ENCODE data around the gene IL16.

The IL16 gene

DNA sequence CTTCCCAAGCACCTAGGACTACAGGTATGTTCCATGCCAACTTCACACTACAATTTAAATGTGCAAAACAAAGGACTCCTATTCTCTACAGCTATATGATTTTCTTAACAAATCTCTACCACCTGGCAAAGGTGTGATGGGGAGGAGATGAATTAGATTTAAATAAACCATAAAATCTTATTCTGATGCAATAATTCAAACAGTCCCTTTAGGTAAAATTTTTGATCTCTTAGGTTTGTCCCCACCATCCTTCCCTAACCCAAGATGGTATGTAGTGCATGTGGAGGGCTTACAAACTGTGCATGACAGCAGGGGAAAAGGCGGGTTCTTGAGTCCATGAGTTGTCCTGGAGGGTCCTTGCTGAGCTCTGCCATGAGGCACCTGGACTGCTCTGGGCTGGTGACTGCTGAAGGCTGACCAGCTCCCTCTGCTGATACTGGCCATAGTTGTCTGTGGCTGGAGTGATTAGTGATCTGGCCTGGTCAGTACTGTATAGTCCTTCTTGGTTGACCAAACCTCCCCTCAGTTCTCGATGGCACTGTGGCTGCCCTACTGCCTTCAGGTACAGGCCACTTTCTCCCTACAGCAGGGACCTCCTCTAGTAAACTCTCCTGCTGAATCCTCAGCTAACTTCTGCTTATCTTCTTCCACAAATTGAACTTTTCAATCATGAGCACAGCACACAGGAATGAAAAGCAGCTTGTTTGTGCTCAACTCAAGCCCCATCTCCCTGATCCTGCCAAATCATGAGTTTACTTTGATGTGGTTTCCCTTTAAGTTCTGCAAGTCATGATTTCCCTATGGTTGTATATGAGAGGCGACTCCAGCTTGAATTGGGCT, 32.5 kb upstream of the IL16 start:
- Mint-ChIP-seq H3K9me3 (no peaks in the 10 kb centered on the region), H3K27me3 (peaks cover 24 to 49% of the 10 kb centered on the region in 2 donors), H3K4me1 (ENCODE audit: low read depth in 2 of 2) (peaks cover 4 to 5% of the 10 kb centered on the region in 2 donors), H3K36me3 (ENCODE audit: insufficient read depth) (no peaks in the 10 kb centered on the region), H3K4me3 (no peak overlapping the region), H3K27ac (no peak overlapping the region)
- ATAC-seq (replicated peaks) (no peak), DNase-seq (no peak)

DNA sequence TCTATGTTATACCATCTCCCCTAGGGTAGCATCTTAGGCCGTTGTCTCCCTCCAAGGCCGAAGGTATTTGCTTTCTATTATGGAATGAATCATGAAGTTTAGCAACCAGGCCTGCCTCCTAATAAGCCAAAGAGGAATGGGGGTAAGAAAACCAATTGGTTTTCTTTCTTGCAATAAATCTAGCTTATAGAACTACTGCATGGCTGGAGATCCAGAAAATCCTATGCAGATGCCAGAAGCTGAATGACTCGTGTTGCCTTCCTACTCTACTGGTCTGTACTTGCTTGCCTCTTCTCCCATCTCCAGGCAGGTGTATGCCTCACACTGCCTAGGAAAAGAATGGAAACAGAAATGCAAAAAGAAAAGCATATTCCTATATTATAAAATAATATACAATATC, 31.1 kb upstream of the IL16 start:
- Mint-ChIP-seq H3K27ac (no peak overlapping the region), H3K4me1 (ENCODE audit: low read depth in 2 of 2) (peaks cover 4 to 5% of the 10 kb centered on the region in 2 donors), H3K4me3 (no peak overlapping the region), H3K36me3 (ENCODE audit: insufficient read depth) (no peaks in the 10 kb centered on the region), H3K9me3 (no peaks in the 10 kb centered on the region), H3K27me3 (peaks cover 24 to 49% of the 10 kb centered on the region in 2 donors)
- ATAC-seq (replicated peaks) (no peak), DNase-seq (no peak)

DNA sequence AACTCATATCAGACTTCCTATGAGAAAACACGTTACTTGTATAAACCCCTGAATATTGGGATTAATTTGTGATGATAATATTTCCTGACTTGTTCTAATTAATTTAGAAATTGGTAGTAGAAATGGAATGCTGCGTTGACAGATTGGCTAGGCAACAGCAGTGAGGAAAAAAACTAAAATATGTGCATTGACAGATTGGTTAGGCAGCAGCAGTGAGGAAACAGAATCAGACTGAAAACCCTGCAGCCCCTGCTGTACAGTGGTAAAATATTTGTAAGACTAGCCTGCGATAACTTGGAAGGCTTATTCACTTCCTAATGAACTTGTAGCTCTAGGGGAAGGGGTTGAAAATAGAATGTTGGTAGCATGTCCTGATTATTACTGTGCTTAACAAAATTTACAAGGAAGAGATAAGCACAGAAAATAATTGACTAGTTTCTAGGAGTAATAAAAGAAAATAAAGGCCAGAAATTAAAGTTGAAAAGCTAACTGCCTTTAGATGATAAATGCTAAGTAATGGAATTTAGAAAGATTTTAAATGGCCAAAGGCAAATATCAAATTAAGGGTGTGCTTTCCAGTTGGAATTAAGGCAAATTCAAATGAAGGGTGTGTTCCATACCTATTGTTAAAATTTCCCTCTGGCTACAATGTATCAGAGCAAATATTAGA, 29.9 kb upstream of the IL16 start:
- peaks cover 27 to 37% of the 10 kb centered on the region in 2 donors for H3K27me3 Mint-ChIP-seq

DNA sequence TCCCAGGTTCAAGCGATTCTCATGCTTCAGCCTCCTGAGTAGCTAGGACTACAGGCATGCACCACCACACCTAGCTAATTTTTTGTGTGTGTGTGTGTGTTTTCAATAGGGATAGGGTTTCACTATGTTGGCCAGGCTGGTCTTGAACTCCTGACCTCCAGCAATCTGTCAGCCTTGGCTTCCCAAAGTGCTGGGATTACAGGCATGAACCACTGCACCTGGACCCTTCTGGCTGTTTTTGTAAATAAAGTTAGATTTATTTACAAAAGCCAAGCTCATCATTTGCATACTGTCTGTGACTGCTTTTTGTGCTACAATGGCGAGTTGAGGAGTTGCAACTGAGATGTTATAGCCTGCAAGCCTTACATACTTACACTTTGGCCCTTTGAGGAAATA, 28.6 kb upstream of the IL16 start:
- Mint-ChIP-seq H3K36me3 (ENCODE audit: insufficient read depth) (no peaks in the 10 kb centered on the region), H3K27me3 (peaks cover 25 to 26% of the 10 kb centered on the region in 2 donors), H3K4me1 (ENCODE audit: low read depth in 2 of 2) (no peaks in the 10 kb centered on the region), H3K9me3 (no peaks in the 10 kb centered on the region), H3K4me3 (no peak overlapping the region), H3K27ac (no peak overlapping the region)
- DNase-seq (no peak), ATAC-seq (replicated peaks) (no peak)

More for the DNA sequence above, 29.9 kb upstream of the IL16 start:
- H3K27ac Mint-ChIP-seq, result no peak overlapping the region
- no peaks in the 10 kb centered on the region for H3K4me1 Mint-ChIP-seq (ENCODE audit: low read depth in 2 of 2)
- no peaks in the 10 kb centered on the region for H3K36me3 Mint-ChIP-seq (ENCODE audit: insufficient read depth)
- no peak for ATAC-seq (replicated peaks)
- no peaks in the 10 kb centered on the region for H3K9me3 Mint-ChIP-seq
- no peak overlapping the region for H3K4me3 Mint-ChIP-seq
- no peak for DNase-seq

DNA sequence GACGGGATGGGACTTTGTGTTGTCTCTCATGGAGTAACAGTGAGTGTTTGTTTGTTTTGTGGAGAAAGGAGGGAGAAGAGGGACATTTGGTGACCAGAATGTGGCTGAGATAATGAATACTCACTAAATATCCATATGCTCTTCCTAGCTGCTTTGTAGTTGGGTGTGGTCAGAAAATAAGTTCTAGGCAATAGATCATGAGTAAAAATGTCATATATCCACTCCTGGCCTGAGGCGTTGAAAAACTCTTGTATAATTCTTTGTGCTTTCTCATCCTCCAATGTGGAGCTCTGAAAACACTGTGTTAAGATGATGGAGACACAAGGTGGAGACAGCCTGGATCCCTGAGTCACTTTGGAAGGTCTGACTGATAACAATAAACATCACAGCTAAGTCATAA, 28.0 kb upstream of the IL16 start:
- no peak for ATAC-seq (replicated peaks)
- DNase-seq, result no peak
- Mint-ChIP-seq H3K36me3 (ENCODE audit: insufficient read depth) (no peaks in the 10 kb centered on the region), H3K9me3 (no peaks in the 10 kb centered on the region), H3K27ac (no peak overlapping the region), H3K4me1 (ENCODE audit: low read depth in 2 of 2) (no peaks in the 10 kb centered on the region), H3K4me3 (no peak overlapping the region), H3K27me3 (peaks cover 25 to 26% of the 10 kb centered on the region in 2 donors)

DNA sequence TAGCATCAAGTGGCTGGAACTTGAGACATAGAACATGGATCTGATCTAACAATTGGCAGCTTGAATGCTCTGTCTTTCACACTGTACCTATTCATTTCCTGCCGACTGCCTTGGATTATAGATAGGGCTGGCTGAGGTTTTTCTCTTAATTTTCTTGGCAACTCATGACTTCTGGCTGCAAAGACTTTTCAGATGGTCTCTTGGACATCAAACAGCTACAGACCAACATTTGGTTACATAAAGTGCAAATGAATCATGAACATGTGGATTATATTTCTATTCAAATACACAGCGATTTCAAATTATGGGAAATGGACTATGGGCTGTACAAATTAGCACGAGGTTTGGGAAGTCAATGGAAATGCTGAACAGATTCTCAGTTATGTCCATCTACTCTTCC, 26.2 kb upstream of the IL16 start:
- no peak overlapping the region for H3K4me3 Mint-ChIP-seq

DNA sequence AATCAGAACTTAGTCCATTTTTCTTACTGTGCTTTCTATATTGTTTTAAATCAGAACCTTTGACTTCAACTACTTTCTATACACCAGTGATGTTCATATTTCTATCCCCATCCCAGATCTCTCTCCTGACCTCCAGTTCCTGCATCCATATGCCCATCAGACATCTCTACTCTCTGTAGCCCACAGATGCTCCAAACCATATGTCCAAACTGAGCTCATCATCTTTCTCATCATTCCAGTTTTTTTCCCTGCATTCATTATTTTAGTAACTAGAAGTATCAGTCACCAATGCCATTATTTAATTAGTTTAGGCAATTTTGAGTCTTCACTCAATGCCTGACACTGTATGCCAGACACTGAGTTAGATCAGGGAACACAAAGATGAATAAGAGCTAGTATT, 25.4 kb upstream of the IL16 start:
- Mint-ChIP-seq H3K4me3 (no peak overlapping the region), H3K4me1 (ENCODE audit: low read depth in 2 of 2) (no peaks in the 10 kb centered on the region), H3K27ac (no peak overlapping the region), H3K9me3 (no peaks in the 10 kb centered on the region), H3K36me3 (ENCODE audit: insufficient read depth) (no peaks in the 10 kb centered on the region), H3K27me3 (peaks cover 11 to 17% of the 10 kb centered on the region in 2 donors)
- ATAC-seq (replicated peaks) (no peak), DNase-seq (no peak)

More for the DNA sequence above, 26.2 kb upstream of the IL16 start:
- Mint-ChIP-seq H3K27ac (no peak overlapping the region), H3K27me3 (peaks cover 11 to 17% of the 10 kb centered on the region in 2 donors), H3K4me1 (ENCODE audit: low read depth in 2 of 2) (no peaks in the 10 kb centered on the region), H3K9me3 (no peaks in the 10 kb centered on the region), H3K36me3 (ENCODE audit: insufficient read depth) (no peaks in the 10 kb centered on the region)
- ATAC-seq (replicated peaks), result no peak
- no peak for DNase-seq

DNA sequence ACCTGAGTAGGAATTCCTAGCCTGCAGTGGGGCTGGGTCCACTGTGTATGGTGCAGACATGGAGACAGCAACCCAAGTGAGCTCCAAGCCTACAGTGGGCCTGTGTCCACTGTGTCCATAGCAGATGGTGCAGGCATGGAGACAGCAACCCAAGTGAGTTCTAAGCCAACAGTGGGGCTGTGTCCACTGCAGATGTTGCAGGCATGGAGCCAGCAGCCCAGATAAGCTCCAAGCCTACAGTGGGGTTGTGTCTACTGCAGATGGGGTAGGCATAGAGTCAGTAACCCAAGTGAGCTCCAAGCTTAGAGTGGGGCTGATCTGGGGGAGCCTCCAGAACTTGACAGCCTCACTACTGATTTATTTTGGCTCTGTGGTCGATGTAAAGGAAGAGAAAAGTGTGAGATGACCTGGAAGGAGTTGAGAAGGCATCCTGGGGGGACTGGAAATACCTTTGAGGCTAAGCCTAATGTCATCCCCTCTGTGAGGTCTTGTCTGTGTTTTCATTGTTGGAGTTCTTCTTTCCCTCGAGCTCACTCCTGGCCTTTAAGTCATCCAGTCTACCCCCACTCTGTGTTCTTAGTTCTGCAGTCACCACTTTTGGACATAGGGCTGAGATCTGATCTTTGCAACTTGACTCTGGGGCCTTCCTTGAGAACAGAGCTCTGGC, 22.4 kb upstream of the IL16 start:
- no peaks in the 10 kb centered on the region for H3K9me3 Mint-ChIP-seq
- no peaks in the 10 kb centered on the region for H3K4me1 Mint-ChIP-seq (ENCODE audit: low read depth in 2 of 2)
- DNase-seq, result no peak
- peaks cover 2 to 22% of the 10 kb centered on the region in 2 donors for H3K27me3 Mint-ChIP-seq
- ATAC-seq (replicated peaks), result no peak
- no peak overlapping the region for H3K27ac Mint-ChIP-seq
- H3K4me3 Mint-ChIP-seq, result no peak overlapping the region
- no peaks in the 10 kb centered on the region for H3K36me3 Mint-ChIP-seq (ENCODE audit: insufficient read depth)

DNA sequence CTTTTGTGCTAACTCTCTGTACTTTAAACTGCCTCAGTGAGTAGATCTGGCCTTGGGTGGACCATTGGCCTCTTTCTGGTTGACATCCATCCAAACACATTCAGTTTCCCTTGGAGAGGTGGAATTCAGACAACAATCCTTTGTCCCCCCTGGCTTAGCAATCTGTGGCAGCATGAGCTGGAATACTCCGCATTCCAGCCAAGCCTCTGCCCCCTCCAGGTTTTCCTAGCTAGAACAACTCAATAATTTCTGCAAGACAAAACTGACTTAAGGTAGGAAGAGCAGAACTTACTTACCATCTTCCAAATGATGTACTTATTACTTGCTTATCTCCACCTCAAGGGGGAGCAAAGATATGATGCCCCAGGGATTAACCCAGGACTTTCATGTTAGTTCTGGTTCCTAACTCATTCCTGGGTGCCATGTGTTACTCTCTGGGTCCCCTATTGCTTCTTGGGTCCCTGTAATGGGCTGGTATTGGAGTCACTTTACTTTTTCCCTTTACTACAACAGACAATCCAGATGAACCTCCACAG, 21.8 kb upstream of the IL16 start:
- H3K4me3 Mint-ChIP-seq, result no peak overlapping the region
- no peak for ATAC-seq (replicated peaks)

DNA sequence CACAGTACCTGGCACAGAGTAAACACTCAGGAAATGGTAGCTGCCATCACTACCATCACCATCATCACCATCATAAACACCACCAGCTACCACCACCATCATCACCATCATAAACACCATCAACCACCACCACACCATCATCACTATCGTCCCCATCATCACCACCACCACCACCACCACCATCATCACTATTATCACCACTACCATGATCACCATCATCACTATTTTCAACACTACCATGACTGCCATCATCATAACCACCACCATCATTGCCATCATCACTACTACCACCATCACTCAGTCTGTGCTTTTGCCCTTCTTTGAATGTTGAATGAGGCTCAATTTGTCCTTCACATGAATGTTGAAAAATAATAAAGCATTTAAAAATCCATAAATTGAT, 21.2 kb upstream of the IL16 start:
- H3K4me1 Mint-ChIP-seq (ENCODE audit: low read depth in 2 of 2), result no peaks in the 10 kb centered on the region
- no peaks in the 10 kb centered on the region for H3K36me3 Mint-ChIP-seq (ENCODE audit: insufficient read depth)
- H3K27ac Mint-ChIP-seq, result no peak overlapping the region
- no peaks in the 10 kb centered on the region for H3K9me3 Mint-ChIP-seq
- no peak for DNase-seq
- no peak for ATAC-seq (replicated peaks)
- peaks cover 9 to 22% of the 10 kb centered on the region in 2 donors for H3K27me3 Mint-ChIP-seq
- H3K4me3 Mint-ChIP-seq, result no peak overlapping the region

More for the DNA sequence above, 21.8 kb upstream of the IL16 start:
- H3K27ac Mint-ChIP-seq, result no peak overlapping the region
- no peaks in the 10 kb centered on the region for H3K36me3 Mint-ChIP-seq (ENCODE audit: insufficient read depth)
- H3K27me3 Mint-ChIP-seq, result peaks cover 6 to 22% of the 10 kb centered on the region in 2 donors
- H3K4me1 Mint-ChIP-seq (ENCODE audit: low read depth in 2 of 2), result no peaks in the 10 kb centered on the region
- no peaks in the 10 kb centered on the region for H3K9me3 Mint-ChIP-seq
- no peak for DNase-seq

DNA sequence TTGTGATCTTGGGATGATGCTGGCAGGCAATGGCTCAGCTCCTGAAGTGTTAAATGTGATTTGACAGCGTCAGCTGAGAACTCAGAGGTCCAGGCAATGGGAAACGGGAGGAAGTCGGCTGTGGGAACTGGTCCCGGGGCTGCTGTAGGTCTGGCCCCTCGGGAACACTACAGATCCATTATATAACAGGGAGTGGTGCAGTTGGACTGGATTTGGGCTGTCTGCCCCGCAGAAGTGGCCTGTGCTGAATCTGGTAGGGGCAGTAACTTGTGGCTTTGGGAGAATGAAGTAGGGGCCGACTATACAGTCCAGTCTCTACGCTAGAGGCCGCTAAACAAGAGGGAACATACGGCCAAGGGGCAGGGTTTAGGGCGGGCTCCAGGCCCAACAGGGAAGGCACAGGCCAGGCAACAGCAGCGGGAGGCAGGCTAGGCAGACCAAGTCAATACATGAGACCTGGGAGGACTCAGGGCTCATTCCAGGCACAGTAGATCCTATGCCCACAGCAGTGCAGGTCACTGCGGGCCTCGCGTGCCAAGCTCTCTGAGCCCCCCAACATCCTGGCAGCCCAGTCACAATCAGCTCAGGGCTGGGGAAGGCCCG, 20.3 kb upstream of the IL16 start:
- Mint-ChIP-seq H3K36me3 (ENCODE audit: insufficient read depth) (no peaks in the 10 kb centered on the region), H3K9me3 (no peaks in the 10 kb centered on the region), H3K27ac (no peak overlapping the region), H3K27me3 (peaks cover 15 to 21% of the 10 kb centered on the region in 2 donors), H3K4me1 (ENCODE audit: low read depth in 2 of 2) (no peaks in the 10 kb centered on the region), H3K4me3 (no peak overlapping the region)
- no peak for ATAC-seq (replicated peaks)
- DNase-seq, result no peak

DNA sequence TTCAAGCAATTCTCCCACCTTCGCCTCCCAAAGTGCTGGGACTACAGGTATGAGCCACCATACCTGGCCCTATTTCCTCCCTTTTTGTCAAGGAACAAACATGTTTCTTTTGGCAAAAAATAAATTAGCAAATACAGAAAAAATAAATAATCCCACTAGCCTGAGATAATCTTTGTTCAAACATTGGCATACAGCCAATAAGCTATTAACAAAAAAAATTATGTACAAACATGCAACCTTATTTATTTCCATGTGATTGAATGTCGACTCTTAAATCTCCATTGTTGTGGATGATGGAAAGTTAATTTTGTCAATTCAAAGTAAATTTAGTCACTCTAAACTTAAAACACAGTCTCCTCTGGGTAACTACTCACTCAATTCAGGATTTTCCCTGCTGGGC, 18.3 kb upstream of the IL16 start:
- Mint-ChIP-seq H3K9me3 (no peaks in the 10 kb centered on the region), H3K4me3 (no peak overlapping the region), H3K27me3 (peaks cover 29 to 35% of the 10 kb centered on the region in 2 donors), H3K4me1 (ENCODE audit: low read depth in 2 of 2) (no peaks in the 10 kb centered on the region), H3K36me3 (ENCODE audit: insufficient read depth) (no peaks in the 10 kb centered on the region), H3K27ac (no peak overlapping the region)
- no peak for DNase-seq
- no peak for ATAC-seq (replicated peaks)

DNA sequence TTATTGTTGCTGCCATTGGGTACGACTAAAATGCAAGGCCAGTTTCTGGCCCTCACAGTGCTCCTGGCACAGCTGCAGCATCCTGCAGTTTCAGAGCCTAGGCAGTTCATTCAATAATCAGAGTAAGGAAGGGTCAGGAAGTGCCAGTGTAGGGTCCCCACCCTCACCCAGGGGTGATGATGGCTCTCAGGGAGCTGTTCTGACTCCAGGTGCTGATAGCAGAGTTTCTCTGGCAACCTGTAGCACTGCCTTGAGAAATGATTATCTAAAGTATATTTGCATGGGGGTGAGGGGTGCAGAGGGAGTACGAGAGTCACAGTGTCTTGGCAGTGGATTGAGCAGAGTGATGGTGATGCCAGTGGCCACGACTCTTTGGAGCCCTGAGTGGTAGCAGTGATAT, 15.5 kb upstream of the IL16 start:
- DNase-seq (no peak), ATAC-seq (replicated peaks) (no peak)
- H3K4me1 Mint-ChIP-seq (ENCODE audit: low read depth in 2 of 2), result no peaks in the 10 kb centered on the region
- no peaks in the 10 kb centered on the region for H3K36me3 Mint-ChIP-seq (ENCODE audit: insufficient read depth)
- peaks cover 50 to 58% of the 10 kb centered on the region in 2 donors for H3K27me3 Mint-ChIP-seq
- H3K4me3 Mint-ChIP-seq, result no peak overlapping the region
- no peaks in the 10 kb centered on the region for H3K9me3 Mint-ChIP-seq
- H3K27ac Mint-ChIP-seq, result no peak overlapping the region

Data from effector memory CD8-positive, alpha-beta T cell (primary cell).